Neuronal stem cell (in vitro differentiated cells): ENCODE results near the gene CSF3.
"Not testable (repeated sequence)": the region's sequence is repeated elsewhere in the genome, so short reads cannot be mapped to it uniquely, and the experiment has no call there.

Experiments used
- DNase-seq: peaks from one replicate; pipeline ENCODE4 v3.0.0-alpha.2; 2013; ENCODE audit warnings: low spot score
- H2AFZ ChIP-seq: one replicate; pipeline ENCODE4 v1.6.1; 2013; ENCODE audit warnings: mild to moderate bottlenecking, low read length, inconsistent platforms
- H2AK5ac ChIP-seq: 2 replicates; pipeline ENCODE4 v1.6.1; 2013; ENCODE audit warnings: low read depth, mild to moderate bottlenecking, inconsistent platforms, low read length, moderate library complexity, mixed read lengths
- H2BK120ac ChIP-seq: 2 replicates; pipeline ENCODE4 v1.6.1; 2013; ENCODE audit warnings: low read depth, mild to moderate bottlenecking, inconsistent platforms, low read length, moderate library complexity, mixed read lengths
- H2BK12ac ChIP-seq: one replicate; pipeline ENCODE4 v1.6.1; 2013; ENCODE audit warnings: low read length, inconsistent platforms
- H2BK15ac ChIP-seq: 2 replicates; pipeline ENCODE4 v1.6.1; 2013; ENCODE audit warnings: mild to moderate bottlenecking, low read length, inconsistent platforms, mixed read lengths
- H2BK5ac ChIP-seq: one replicate; pipeline ENCODE4 v1.6.1; 2013; ENCODE audit warnings: inconsistent platforms, mild to moderate bottlenecking, low read length, moderate library complexity
- H3K14ac ChIP-seq: one replicate; pipeline ENCODE4 v1.6.1; 2013; ENCODE audit warnings: low read length, inconsistent platforms
- H3K18ac ChIP-seq: 2 replicates; pipeline ENCODE4 v1.6.1; 2013; ENCODE audit warnings: low read length, inconsistent platforms
- H3K23ac ChIP-seq: 2 replicates; pipeline ENCODE4 v1.6.1; 2013; ENCODE audit warnings: low read depth, mild to moderate bottlenecking, mixed read lengths, low read length, inconsistent platforms; ENCODE audit not compliant: poor library complexity
- H3K27ac ChIP-seq: replicated peaks from 3 replicates; pipeline ENCODE4 v1.5.1; 2013; ENCODE audit warnings: low read length, inconsistent platforms
- H3K27me3 ChIP-seq, 3 experiments: 2 replicates each; pipeline ENCODE4 v1.6.1; 2013; ENCODE audit warnings: low read length in 3 of 3, mild to moderate bottlenecking in 2 of 3, inconsistent platforms in 1 of 3, low read depth in 1 of 3, mixed read lengths in 1 of 3, moderate library complexity in 1 of 3; ENCODE audit not compliant: control insufficient read depth in 3 of 3, insufficient read depth in 3 of 3
- H3K36me3 ChIP-seq, 2 donors: replicated peaks in 1 of 2; 2 replicates each; pipeline ENCODE4 v1.6.1; 2013; ENCODE audit warnings: low read length in 2 of 2; ENCODE audit not compliant: control insufficient read depth in 2 of 2, insufficient read depth in 2 of 2
- H3K4ac ChIP-seq: 2 replicates; pipeline ENCODE4 v1.6.1; 2013; ENCODE audit warnings: inconsistent platforms, mild to moderate bottlenecking, low read length, moderate library complexity
- H3K4me1 ChIP-seq, 2 donors: 1 replicate in 1 of 2; 2 replicates in 1 of 2; pipeline ENCODE4 v1.6.1; 2013; ENCODE audit warnings: low read length in 2 of 2, low read depth in 1 of 2; ENCODE audit not compliant: control insufficient read depth in 2 of 2, insufficient read depth in 1 of 2
- H3K4me2 ChIP-seq: one replicate; pipeline ENCODE4 v1.6.1; 2013; ENCODE audit warnings: mild to moderate bottlenecking, low read length, inconsistent platforms; ENCODE audit not compliant: insufficient read depth, poor library complexity, severe bottlenecking
- H3K4me3 ChIP-seq, 2 donors: 2 replicates each; pipeline ENCODE4 v1.5.1; 2013; ENCODE audit warnings: low read length in 2 of 2, mild to moderate bottlenecking in 2 of 2, inconsistent platforms in 1 of 2, moderate library complexity in 1 of 2
- H3K79me1 ChIP-seq: one replicate; pipeline ENCODE4 v1.6.1; 2013; ENCODE audit warnings: low read depth, mild to moderate bottlenecking, inconsistent platforms, low read length, moderate library complexity
- H3K9ac ChIP-seq: one replicate; pipeline ENCODE4 v1.6.1; 2013; ENCODE audit warnings: mild to moderate bottlenecking, low read depth, low read length, inconsistent platforms; ENCODE audit not compliant: poor library complexity
- H3K9me3 ChIP-seq, 2 donors: replicated peaks in 1 of 2; 2 replicates each; pipeline versions ENCODE3 to v1.6.1; 2013; ENCODE audit warnings: low read length in 2 of 2, mild to moderate bottlenecking in 2 of 2, inconsistent platforms in 1 of 2, low read depth in 1 of 2, mixed read lengths in 1 of 2, moderate library complexity in 1 of 2; ENCODE audit not compliant: control insufficient read depth in 2 of 2, insufficient read depth in 1 of 2
- H4K8ac ChIP-seq: one replicate; pipeline ENCODE4 v1.6.1; 2013; ENCODE audit warnings: low read depth, mild to moderate bottlenecking, inconsistent platforms, low read length, moderate library complexity
- H4K91ac ChIP-seq: one replicate; pipeline ENCODE4 v1.6.1; 2013; ENCODE audit warnings: low read length, low read depth, mild to moderate bottlenecking, inconsistent platforms; ENCODE audit not compliant: poor library complexity
- WGBS, 2 donors: extraction: QIAGEN DNeasy Blood & Tissue Kit; methylation state at CpG; one replicate each; pipeline ENCODE4 v1.1.7; 2013; ENCODE audit warnings: missing lambda C conversion rate in 2 of 2, mixed read lengths in 1 of 2; ENCODE audit not compliant: insufficient read length in 2 of 2, insufficient replicate concordance in 1 of 2; ENCODE audit errors: extremely low coverage in 2 of 2; 5-methylcytosine and 5-hydroxymethylcytosine counted together

Gene CSF3

DNA sequence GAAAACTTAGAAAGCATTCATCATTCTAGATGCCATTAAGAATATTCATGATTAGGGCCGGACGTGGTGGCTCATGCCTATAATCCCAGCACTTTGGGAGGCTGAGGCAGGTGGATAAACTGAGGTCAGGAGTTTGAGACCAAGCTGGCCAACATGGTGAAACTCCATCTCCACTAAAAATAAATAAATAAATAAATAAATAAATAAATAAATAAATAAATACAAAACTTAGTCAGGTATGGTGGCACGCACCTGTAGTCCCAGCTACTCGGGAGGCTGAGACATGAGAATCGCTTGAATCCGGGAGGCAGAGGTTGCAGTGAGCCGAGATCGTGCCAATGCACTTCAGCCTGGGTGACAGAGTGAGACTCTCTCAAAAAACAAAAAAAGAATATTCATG is 13.9 kb upstream of the CSF3 start:
- not testable (repeated sequence) for H3K79me1 ChIP-seq, H3K9me3 ChIP-seq, H3K27me3 ChIP-seq, H2BK15ac ChIP-seq, H3K4ac ChIP-seq, H4K91ac ChIP-seq, H2BK120ac ChIP-seq, H3K27ac ChIP-seq, H3K14ac ChIP-seq, DNase-seq, H3K4me3 ChIP-seq, H3K18ac ChIP-seq, H4K8ac ChIP-seq, H2AK5ac ChIP-seq, H3K9ac ChIP-seq, H3K23ac ChIP-seq, H3K4me2 ChIP-seq, H3K4me1 ChIP-seq, H2BK12ac ChIP-seq, H2BK5ac ChIP-seq, H2AFZ ChIP-seq
- peaks cover 16 to 20% of the 10 kb centered on the region in 2 donors for H3K36me3 ChIP-seq
- no CpG with 5 or more reads among the region's 8 CpGs for WGBS, 2 donors

DNA sequence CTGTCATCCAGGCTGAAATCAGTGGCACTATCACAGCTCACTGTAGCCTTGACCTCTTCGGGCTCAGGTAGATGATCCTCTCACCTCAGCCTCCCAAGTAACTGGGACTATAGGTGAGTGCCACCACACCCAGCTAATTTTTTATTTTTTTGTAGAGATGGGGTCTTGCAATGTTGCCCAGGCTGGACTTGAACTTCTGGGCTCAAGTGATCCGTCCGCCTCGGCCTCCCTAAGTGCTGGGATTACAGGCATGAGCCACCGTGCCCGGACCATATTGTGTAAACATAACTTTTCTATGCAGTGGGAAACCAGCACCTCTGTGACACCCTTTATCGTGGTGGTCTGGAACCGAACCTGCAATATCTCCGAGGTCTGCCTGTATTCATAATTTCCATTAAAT is 11.2 kb upstream of the CSF3 start:
- no peak overlapping the region for H4K8ac ChIP-seq
- H3K14ac ChIP-seq: no peak overlapping the region
- WGBS, 2 donors: no CpG with 5 or more reads among the region's 9 CpGs
- H3K23ac ChIP-seq: no peak overlapping the region
- no peak overlapping the region for H3K9ac ChIP-seq
- no peak overlapping the region for H3K4me2 ChIP-seq
- H3K9me3 ChIP-seq: peaks cover 0 to 2% of the 10 kb centered on the region in 2 donors
- no peak overlapping the region for H3K4ac ChIP-seq
- no peak overlapping the region for H2BK5ac ChIP-seq
- no peak overlapping the region for H3K18ac ChIP-seq
- H3K4me3 ChIP-seq: no peak overlapping the region
- DNase-seq: no peak
- no peak overlapping the region for H2BK120ac ChIP-seq
- no peak overlapping the region for H3K27ac ChIP-seq
- H4K91ac ChIP-seq: no peak overlapping the region
- H2AFZ ChIP-seq: no peak overlapping the region
- H3K4me1 ChIP-seq: no peaks in the 10 kb centered on the region
- no peak overlapping the region for H2BK15ac ChIP-seq
- H3K36me3 ChIP-seq: no peaks in the 10 kb centered on the region
- H2BK12ac ChIP-seq: no peak overlapping the region
- peaks cover 1% of the 10 kb centered on the region for H3K79me1 ChIP-seq
- no peaks in the 10 kb centered on the region for H3K27me3 ChIP-seq
- no peak overlapping the region for H2AK5ac ChIP-seq

DNA sequence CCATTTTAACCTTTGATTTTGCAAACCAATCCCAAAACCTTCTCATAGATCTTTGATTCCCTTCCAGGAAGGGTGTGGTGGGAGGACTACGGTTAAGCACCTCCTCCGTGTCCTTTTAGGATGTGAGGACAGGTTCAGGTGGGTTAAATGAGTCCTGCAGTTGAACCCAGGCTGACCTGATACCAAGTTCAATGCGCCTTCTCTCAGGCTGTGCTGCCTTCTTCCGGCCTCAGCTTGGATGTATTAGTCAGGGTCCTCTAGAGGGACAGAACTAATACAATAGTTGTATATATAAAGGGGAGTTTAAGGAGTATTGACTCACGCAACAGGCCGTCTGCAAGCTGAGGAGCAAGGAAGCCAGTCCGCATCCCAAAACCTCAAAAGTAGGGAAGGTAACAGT is 10.5 kb upstream of the CSF3 start:
- no peak overlapping the region for H4K8ac ChIP-seq
- H3K27me3 ChIP-seq: no peaks in the 10 kb centered on the region
- H2AFZ ChIP-seq: no peak overlapping the region
- no peak overlapping the region for H3K4me3 ChIP-seq
- no CpG with 5 or more reads among the region's 7 CpGs for WGBS, 2 donors
- no peak overlapping the region for H3K9ac ChIP-seq
- no peak overlapping the region for H3K4me2 ChIP-seq
- H3K18ac ChIP-seq: no peak overlapping the region
- H3K23ac ChIP-seq: no peak overlapping the region
- no peaks in the 10 kb centered on the region for H3K4me1 ChIP-seq
- H2BK15ac ChIP-seq: no peak overlapping the region
- H3K36me3 ChIP-seq: no peaks in the 10 kb centered on the region
- H3K14ac ChIP-seq: no peak overlapping the region
- H2BK120ac ChIP-seq: no peak overlapping the region
- no peak overlapping the region for H3K27ac ChIP-seq
- H3K9me3 ChIP-seq: peaks cover 0 to 2% of the 10 kb centered on the region in 2 donors
- peaks cover 1% of the 10 kb centered on the region for H3K79me1 ChIP-seq
- no peak overlapping the region for H2AK5ac ChIP-seq
- no peak overlapping the region for H2BK12ac ChIP-seq
- no peak overlapping the region for H3K4ac ChIP-seq
- H4K91ac ChIP-seq: no peak overlapping the region
- no peak overlapping the region for H2BK5ac ChIP-seq
- no peak for DNase-seq

- Histone ChIP-seq H3K18ac (no peak overlapping the region), H3K4me3 (no peak overlapping the region), H3K9ac (no peak overlapping the region), H2BK5ac (no peak overlapping the region), H2AFZ (no peak overlapping the region), H2AK5ac (no peak overlapping the region), H3K27ac (no peak overlapping the region), H4K8ac (no peak overlapping the region), H3K36me3 (no peaks in the 10 kb centered on the region), H4K91ac (no peak overlapping the region), H3K79me1 (peaks cover 1% of the 10 kb centered on the region), H3K9me3 (peaks cover 0 to 2% of the 10 kb centered on the region in 2 donors), H2BK12ac (no peak overlapping the region), H3K4ac (no peak overlapping the region), H2BK15ac (no peak overlapping the region), H3K4me1 (no peaks in the 10 kb centered on the region), H2BK120ac (no peak overlapping the region), H3K27me3 (no peaks in the 10 kb centered on the region), H3K23ac (no peak overlapping the region), H3K4me2 (no peak overlapping the region), H3K14ac (no peak overlapping the region)
- DNase-seq: no peak
- no CpG with 5 or more reads among the region's 6 CpGs for WGBS, 2 donors
These were observed 9.7 kb upstream of the CSF3 start for GRCh38 chr17:40005520-40005919.
